Activated CD4-positive, alpha-beta T cell treated with anti-CD3 and anti-CD28 coated beads for 36 hours (primary cell): ENCODE results near the gene NME2. TPM values are rescaled to one million over a fixed set of nuclear protein-coding genes. Genes with fewer than 3 reads are reported as not detected.

Experiments
- ATAC-seq: fragments of 200-7000 bp; cut with Tn5 transposase; one replicate; pipeline ENCODE4 v1.10.0; 2021; ENCODE audit warnings: mild to moderate bottlenecking, moderate library complexity
- CTCF ChIA-PET: fragments of 350-600 bp; sonication (Branson Sonifier 250); formaldehyde crosslinking; loops from one replicate; lab custom pipeline; 2021; ENCODE audit warnings: antibody characterized with exemption; lab: Charles Lee
- POLR2A ChIA-PET: fragments of 350-600 bp; sonication (Branson Sonifier 250); formaldehyde crosslinking; loops from one replicate; lab custom pipeline; 2021; ENCODE audit warnings: antibody characterized with exemption, inconsistent platforms; lab: Charles Lee
- DNase-seq: peaks from one replicate; pipeline ENCODE4 v3.0.0-alpha.2; 2020
- H3K27ac Mint-ChIP-seq: one replicate; pipeline ENCODE4 v1.8.0; 2021; ENCODE audit warnings: mixed read lengths
- H3K27me3 Mint-ChIP-seq: one replicate; pipeline ENCODE4 v1.8.0; 2021; ENCODE audit warnings: mixed read lengths
- H3K36me3 Mint-ChIP-seq: one replicate; pipeline ENCODE4 v1.8.0; 2021; ENCODE audit warnings: low read depth, mixed read lengths
- H3K4me1 Mint-ChIP-seq: one replicate; pipeline ENCODE4 v1.8.0; 2021; ENCODE audit warnings: mixed read lengths
- H3K4me3 Mint-ChIP-seq: one replicate; pipeline ENCODE4 v1.8.0; 2021; ENCODE audit warnings: mild to moderate bottlenecking, moderate library complexity, mixed read lengths
- H3K9me3 Mint-ChIP-seq: one replicate; pipeline ENCODE4 v1.8.0; 2021; ENCODE audit warnings: low read depth, mixed read lengths
- intact Hi-C, 2 experiments: fragments of 100-400 bp; cut with DNase I in 1 of 2; cut with micrococcal nuclease in 1 of 2; formaldehyde crosslinking; loops; one replicate each; pipeline versions ENCODE4 v1.14.2 to v1.15.1; 2022 to 2024; cut with DNase I, micrococcal nuclease
- total RNA-seq, 2 experiments: library from RNA; stranded (reverse); gene quantifications; one replicate each; pipeline ENCODE4 v1.2.3, GENCODE V29; 2021

Gene NME2
- total RNA-seq, 2 experiments from 2014 or later: 703 to 827 TPM

DNA sequence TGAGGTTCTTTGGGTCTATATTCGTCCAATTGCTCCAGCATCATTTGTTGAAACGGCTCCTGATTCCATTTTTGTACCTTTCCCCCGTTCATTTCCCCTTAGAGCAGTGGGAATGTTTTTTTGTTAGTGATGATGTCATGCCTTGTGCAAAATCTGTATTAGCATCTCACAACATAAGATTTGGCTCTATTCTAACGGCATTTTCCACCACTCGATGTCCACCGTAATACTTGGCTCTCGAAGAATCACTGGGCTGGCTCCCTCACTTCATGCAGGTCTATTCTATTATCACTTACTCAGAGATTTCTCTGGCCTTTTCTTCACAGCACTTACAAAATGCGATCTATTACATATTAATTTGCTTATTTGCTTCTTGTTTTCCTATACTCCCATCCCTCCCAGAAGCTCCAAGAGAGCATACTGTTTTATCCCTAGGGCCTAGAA, 13.4 kb upstream of the NME2 start:
- CTCF ChIA-PET: interaction anchor here (0.7 to 1.8 kb wide), 20 partner anchors 10 to 389 kb away, joined by 3 to 47 read pairs (median 5); partner anchors contain the start of genes NME2 and SPAG9
- Mint-ChIP-seq H3K4me1 (peaks cover 10% of the 10 kb centered on the region), H3K36me3 (peaks cover 23% of the 10 kb centered on the region), H3K27me3 (no peaks in the 10 kb centered on the region), H3K27ac (no peak overlapping the region), H3K9me3 (no peaks in the 10 kb centered on the region), H3K4me3 (no peak overlapping the region)
- POLR2A ChIA-PET: interaction anchor here (0.7 to 3.8 kb wide), 5 partner anchors 10 to 286 kb away, joined by 3 to 23 read pairs (median 7); partner anchors contain the start of genes NME2 and TOB1
- DNase-seq (no peak), ATAC-seq (no peak)
- intact Hi-C loops: loop anchor here (1.0 to 10.0 kb wide), 10 partner anchors 14 to 608 kb away; partner anchors contain the start of genes MBTD1 (in 2 of the 2), NME2 (in 2 of the 2), UTP18 (in 2 of the 2) and ANKRD40 (in 1 of the 2)

DNA sequence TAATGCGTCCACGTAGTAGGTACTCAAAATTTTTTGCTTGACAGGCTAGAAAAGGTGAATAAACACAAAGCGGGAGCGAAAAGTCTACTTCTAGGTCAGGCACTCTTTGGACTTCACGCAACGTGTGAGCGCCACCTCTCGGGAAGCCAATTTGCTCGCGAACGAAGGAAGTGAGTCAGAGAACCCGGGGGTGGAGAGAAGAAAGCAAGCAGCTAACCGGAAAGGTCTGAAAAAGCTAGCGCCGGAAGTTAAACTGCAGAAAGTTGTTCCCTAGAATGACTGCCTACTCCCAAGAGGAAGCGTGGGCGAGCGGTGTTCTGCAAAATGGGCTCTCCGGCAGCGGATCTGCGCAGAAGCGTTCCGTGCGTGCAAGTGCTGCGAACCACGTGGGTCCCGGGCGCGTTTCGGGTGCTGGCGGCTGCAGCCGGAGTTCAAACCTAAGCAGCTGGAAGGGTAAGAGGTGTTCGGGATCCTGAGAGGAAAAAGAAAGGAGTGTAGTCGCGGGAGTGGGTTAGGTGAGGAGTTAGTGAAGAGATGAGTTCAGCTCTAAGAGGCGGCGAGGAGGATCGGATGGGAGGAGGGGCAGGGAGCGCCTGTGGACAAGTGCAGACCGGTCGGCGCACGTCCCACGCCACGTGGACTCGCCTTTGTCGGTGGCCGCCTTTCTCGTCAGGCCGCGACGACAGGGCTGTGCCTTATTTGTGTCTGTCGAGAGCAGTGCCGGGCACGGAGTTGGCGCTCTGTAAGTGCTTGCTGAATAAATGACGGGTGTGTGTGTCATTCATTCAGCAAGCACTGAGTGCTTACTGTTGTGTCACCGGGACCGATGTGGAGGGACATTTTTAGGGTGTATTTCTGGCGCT, 12.8 kb upstream of the NME2 start, which contains the start of gene NME1:
Gene NME1, plus strand, starts transcription at position 350 of the 863 bp plus-strand sequence. CDS start 2,096 bp downstream, outside the sequence.
- H3K4me1 Mint-ChIP-seq: peaks cover 8% of the 10 kb centered on the region
- no peaks in the 10 kb centered on the region for H3K9me3 Mint-ChIP-seq
- no peak within 1 kb of the TSS for H3K27ac Mint-ChIP-seq
- ChIA-PET POLR2A (interaction anchor here (0.6 to 3.8 kb wide), 7 partner anchors 9 to 287 kb away, joined by 3 to 23 read pairs (median 4); partner anchors contain the start of genes NME2 and TOB1), CTCF (interaction anchor here (0.6 to 1.8 kb wide), 29 partner anchors 9 to 1504 kb away, joined by 3 to 47 read pairs (median 4); partner anchors contain the start of genes NME2 and SPAG9)
- peaks cover 28% of the 10 kb centered on the region for H3K36me3 Mint-ChIP-seq
- DNase-seq (peak; percentile 98), ATAC-seq (peak; percentile 93)
- H3K27me3 Mint-ChIP-seq: no peaks in the 10 kb centered on the region
- intact Hi-C loops: loop anchor here (1.0 to 10.0 kb wide), 10 partner anchors 13 to 609 kb away; partner anchors contain the start of genes MBTD1 (in 2 of the 2), NME2 (in 2 of the 2), UTP18 (in 2 of the 2) and ANKRD40 (in 1 of the 2)
- H3K4me3 Mint-ChIP-seq: no peak within 1 kb of the TSS

DNA sequence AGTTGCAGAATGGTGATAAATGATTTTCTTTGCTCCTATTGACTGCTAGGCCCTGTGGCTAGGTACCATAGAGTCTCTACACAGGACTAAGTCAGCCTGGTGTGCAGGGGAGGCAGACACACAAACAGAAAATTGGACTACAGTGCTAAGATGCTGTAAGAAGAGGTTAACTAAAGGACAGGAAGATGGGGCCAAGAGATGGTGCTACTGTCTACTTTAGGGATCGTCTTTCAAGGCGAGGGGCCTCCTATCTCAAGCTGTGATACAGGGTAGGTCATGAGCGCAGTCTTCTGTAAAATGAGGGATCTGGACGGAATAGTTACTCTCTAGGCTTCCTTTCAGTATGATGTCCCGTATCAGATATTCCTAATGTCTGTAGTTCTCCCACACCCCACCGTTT, 12.0 kb upstream of the NME2 start:
- H3K27me3 Mint-ChIP-seq: no peaks in the 10 kb centered on the region
- peaks cover 33% of the 10 kb centered on the region for H3K36me3 Mint-ChIP-seq
- peaks cover 10% of the 10 kb centered on the region for H3K4me1 Mint-ChIP-seq
- CTCF ChIA-PET: interaction anchor here (0.6 to 1.8 kb wide), 3 partner anchors 9 to 194 kb away, joined by 3 to 15 read pairs (median 4); no protein-coding TSS in a partner anchor
- intact Hi-C loops: loop anchor here in 1 of 2 experiments (5.0 to 10.0 kb wide), 2 partner anchors 372 to 609 kb away; partner anchors contain the start of gene SPATA20
- no peak overlapping the region for H3K27ac Mint-ChIP-seq
- POLR2A ChIA-PET: interaction anchor here (3.8 kb wide), 1 partner anchor 11 kb away, joined by 23 read pairs; the partner anchor contains the start of gene NME2
- no peak for DNase-seq
- H3K9me3 Mint-ChIP-seq: no peaks in the 10 kb centered on the region
- no peak overlapping the region for H3K4me3 Mint-ChIP-seq
- ATAC-seq: no peak

- DNase-seq (no peak), ATAC-seq (no peak)
- Mint-ChIP-seq H3K36me3 (peaks cover 42% of the 10 kb centered on the region), H3K9me3 (no peaks in the 10 kb centered on the region), H3K4me1 (peaks cover 10% of the 10 kb centered on the region), H3K27ac (peak overlapping the region; percentile 19), H3K4me3 (peak overlapping the region; percentile 28), H3K27me3 (no peaks in the 10 kb centered on the region)
- CTCF ChIA-PET: interaction anchor here (0.7 to 1.4 kb wide), 4 partner anchors 9 to 155 kb away, joined by 3 to 5 read pairs (median 4); partner anchors contain the start of gene SPAG9
- intact Hi-C loops: loop anchor here in 1 of 2 experiments (10.0 kb wide), 1 partner anchor 611 kb away; the partner anchor contains the start of gene SPATA20
- POLR2A ChIA-PET: interaction anchor here (0.7 to 3.8 kb wide), 2 partner anchors 10 to 288 kb away, joined by 3 to 23 read pairs; partner anchors contain the start of gene NME2
Measured at GRCh38 chr17:51155416-51155815, 10.8 kb upstream of the NME2 start.

- Mint-ChIP-seq H3K27ac (no peak overlapping the region), H3K9me3 (no peaks in the 10 kb centered on the region), H3K4me1 (peaks cover 10% of the 10 kb centered on the region), H3K27me3 (no peaks in the 10 kb centered on the region), H3K4me3 (no peak overlapping the region), H3K36me3 (peaks cover 72% of the 10 kb centered on the region)
- ChIA-PET POLR2A (no interaction called here), CTCF (interaction anchor here (0.6 to 1.9 kb wide), 3 partner anchors 22 to 342 kb away, joined by 3 to 12 read pairs (median 3); no protein-coding TSS in a partner anchor)
- intact Hi-C loops: loop anchor here in 1 of 2 experiments (10.0 kb wide), 1 partner anchor 615 kb away; the partner anchor contains the start of gene SPATA20
- DNase-seq (no peak), ATAC-seq (no peak)
Measured at GRCh38 chr17:51159604-51160003, 6.6 kb upstream of the NME2 start.

GRCh38 chr17:51161541-51161940, 4.7 kb upstream of the NME2 start:
- H3K36me3 Mint-ChIP-seq: peaks cover 69% of the 10 kb centered on the region
- H3K9me3 Mint-ChIP-seq: no peaks in the 10 kb centered on the region
- H3K4me1 Mint-ChIP-seq: peaks cover 21% of the 10 kb centered on the region
- ChIA-PET CTCF (interaction anchor here (0.6 to 2.4 kb wide), 2 partner anchors 8 to 46 kb away, joined by 3 to 15 read pairs; partner anchors contain the start of gene NME1), POLR2A (interaction anchor here (0.7 to 2.6 kb wide), 2 partner anchors 8 to 121 kb away, joined by 4 to 15 read pairs; partner anchors contain the start of gene NME1)
- intact Hi-C loops: no loop called here
- H3K27me3 Mint-ChIP-seq: no peaks in the 10 kb centered on the region
- no peak for DNase-seq
- peak overlapping the region; percentile 1 for H3K27ac Mint-ChIP-seq
- no peak for ATAC-seq
- H3K4me3 Mint-ChIP-seq: no peak overlapping the region

DNA sequence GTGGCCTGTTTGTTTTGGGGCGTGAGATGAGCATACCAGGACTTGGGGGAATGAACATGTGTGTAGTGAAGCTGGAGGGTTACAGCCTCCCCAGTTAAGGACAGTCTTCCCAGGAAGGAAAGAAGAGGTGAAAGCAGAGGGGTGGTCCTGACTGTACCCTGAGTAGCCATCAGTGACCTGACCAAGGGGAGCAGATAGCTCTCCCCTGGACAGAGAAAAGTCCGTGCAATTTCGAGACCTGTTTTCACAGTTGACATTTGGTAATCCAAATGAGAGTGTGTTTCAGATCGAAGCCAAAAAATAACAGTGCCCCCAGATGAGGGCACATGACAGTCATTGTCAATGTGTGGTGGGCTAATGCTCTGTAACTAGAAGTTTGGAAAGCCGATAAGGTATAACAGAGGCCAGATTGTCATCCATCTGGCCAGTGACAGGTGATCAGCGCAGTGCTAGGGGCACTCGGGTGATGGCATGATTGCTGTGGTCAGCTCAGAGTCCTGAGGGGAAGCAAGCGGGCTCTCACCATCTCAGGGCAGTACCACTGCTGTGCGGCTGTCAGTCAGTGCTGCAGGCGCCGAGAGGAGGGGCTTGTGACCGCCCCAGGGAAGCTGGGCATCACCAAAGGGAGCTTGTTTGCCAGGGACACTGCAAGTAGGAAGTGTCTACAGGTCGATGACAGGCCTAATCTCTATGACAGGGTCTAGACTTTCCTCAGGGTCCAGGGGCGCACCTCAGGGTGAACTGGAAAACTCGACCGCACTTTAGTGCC, 1.1 kb upstream of the NME2 start:
- H3K36me3 Mint-ChIP-seq: peaks cover 67% of the 10 kb centered on the region
- POLR2A ChIA-PET: interaction anchor here (0.6 to 2.7 kb wide), 2 partner anchors 10 to 90 kb away, joined by 7 to 23 read pairs; partner anchors contain the start of gene NME1
- ATAC-seq (no peak), DNase-seq (no peak)
- H3K27me3 Mint-ChIP-seq: no peaks in the 10 kb centered on the region
- H3K9me3 Mint-ChIP-seq: no peaks in the 10 kb centered on the region
- intact Hi-C loops: loop anchor here in 1 of 2 experiments (5.0 kb wide), 1 partner anchor 43 kb away; the partner anchor contains the start of gene SPAG9
- CTCF ChIA-PET: interaction anchor here (0.9 to 2.3 kb wide), 5 partner anchors 10 to 165 kb away, joined by 3 to 8 read pairs (median 5); partner anchors contain the start of gene NME1
- H3K4me1 Mint-ChIP-seq: peaks cover 31% of the 10 kb centered on the region
- peak overlapping the region; percentile 79 for H3K4me3 Mint-ChIP-seq
- H3K27ac Mint-ChIP-seq: peak overlapping the region; percentile 95

- H3K36me3 Mint-ChIP-seq: peaks cover 64% of the 10 kb centered on the region
- H3K4me3 Mint-ChIP-seq: peak overlapping the region; percentile 79
- no peaks in the 10 kb centered on the region for H3K27me3 Mint-ChIP-seq
- ATAC-seq (peak; percentile 40), DNase-seq (no peak)
- no peaks in the 10 kb centered on the region for H3K9me3 Mint-ChIP-seq
- H3K4me1 Mint-ChIP-seq: peaks cover 31% of the 10 kb centered on the region
- ChIA-PET POLR2A (interaction anchor here (0.6 to 2.7 kb wide), 2 partner anchors 11 to 89 kb away, joined by 7 to 23 read pairs; partner anchors contain the start of gene NME1), CTCF (interaction anchor here (0.9 to 2.3 kb wide), 4 partner anchors 8 to 166 kb away, joined by 3 to 8 read pairs (median 6); partner anchors contain the start of gene NME1)
- peak overlapping the region; percentile 95 for H3K27ac Mint-ChIP-seq
- intact Hi-C loops: loop anchor here (1.0 to 5.0 kb wide), 6 partner anchors 12 to 299 kb away; partner anchors contain the start of genes MBTD1 (in 2 of the 2), NME1 (in 2 of the 2), UTP18 (in 2 of the 2) and SPAG9 (in 1 of the 2)
Measured at GRCh38 chr17:51165680-51166197, 472 bp upstream of the NME2 start.
